GM10248 (cell line): ENCODE results near the gene KLF11.

ENCODE experiments used
- CTCF ChIA-PET: fragments of 300-600 bp; sonication (Branson Sonifier 250); formaldehyde crosslinking; extraction: SDS; loops from one replicate; lab custom pipeline; 2021; ENCODE audit warnings: antibody characterized with exemption; lab: Yijun Ruan, JAX
- POLR2A ChIA-PET: fragments of 350-650 bp; sonication (Branson Sonifier 250); formaldehyde crosslinking; extraction: SDS; loops from one replicate; lab custom pipeline; 2020; ENCODE audit warnings: antibody characterized with exemption; lab: Yijun Ruan, JAX
- DNase-seq: peaks from one replicate; pipeline ENCODE4 v3.0.0; 2012; ENCODE audit errors: extremely low spot score
- TF ChIP-seq, protein P1 (sequence below): IDR thresholded peaks from 2 replicates; pipeline ENCODE4 v1.5.1; 2012; ENCODE audit warnings: mild to moderate bottlenecking, low read depth; ENCODE audit errors: extremely low read depth, missing control alignments, control extremely low read depth

Gene KLF11

DNA sequence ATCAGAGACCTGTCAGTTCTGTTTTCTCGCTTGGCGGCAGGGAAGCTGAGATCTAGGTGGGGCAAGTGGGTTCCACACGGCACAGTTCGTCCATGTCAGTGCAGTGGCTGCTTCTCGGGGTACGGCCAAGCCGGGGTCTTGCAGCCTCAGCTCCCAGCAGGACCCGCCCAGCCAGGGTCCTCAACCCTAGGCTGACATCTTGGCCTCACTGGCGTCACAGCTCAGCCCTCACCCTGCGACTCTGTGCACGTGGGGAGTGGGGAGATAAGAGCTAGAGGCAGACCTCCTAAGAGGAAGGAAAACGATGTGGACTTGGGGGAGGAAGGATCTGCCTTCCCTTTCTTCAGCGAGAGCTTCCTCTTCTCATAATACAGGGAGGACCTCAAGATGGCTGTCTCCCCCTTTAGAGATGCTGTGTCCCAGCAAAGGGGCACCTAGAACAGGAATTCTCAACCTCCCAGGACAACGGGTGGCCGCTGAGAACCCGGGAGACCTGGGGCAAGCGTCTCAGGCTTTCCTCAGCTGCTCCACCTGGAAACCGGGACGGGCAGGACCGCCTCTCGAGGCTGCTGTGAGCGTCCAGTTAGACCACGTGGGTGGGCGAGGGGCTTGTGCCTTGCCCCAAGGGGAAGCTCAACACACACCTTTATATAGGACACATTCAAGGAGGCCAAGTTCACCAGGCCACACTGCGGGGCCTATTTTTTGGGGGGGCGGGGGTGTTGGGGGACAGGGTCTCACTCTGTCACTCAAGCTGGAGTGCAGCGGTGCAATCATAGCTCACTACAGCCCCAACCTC is 23.5 kb upstream of the KLF11 start:
- CTCF ChIA-PET: interaction anchor here (1.0 to 2.8 kb wide), 5 partner anchors 9 to 416 kb away, joined by 3 to 13 read pairs (median 4); no protein-coding TSS in a partner anchor
- no peak for DNase-seq
- TF ChIP-seq, protein P1, sequence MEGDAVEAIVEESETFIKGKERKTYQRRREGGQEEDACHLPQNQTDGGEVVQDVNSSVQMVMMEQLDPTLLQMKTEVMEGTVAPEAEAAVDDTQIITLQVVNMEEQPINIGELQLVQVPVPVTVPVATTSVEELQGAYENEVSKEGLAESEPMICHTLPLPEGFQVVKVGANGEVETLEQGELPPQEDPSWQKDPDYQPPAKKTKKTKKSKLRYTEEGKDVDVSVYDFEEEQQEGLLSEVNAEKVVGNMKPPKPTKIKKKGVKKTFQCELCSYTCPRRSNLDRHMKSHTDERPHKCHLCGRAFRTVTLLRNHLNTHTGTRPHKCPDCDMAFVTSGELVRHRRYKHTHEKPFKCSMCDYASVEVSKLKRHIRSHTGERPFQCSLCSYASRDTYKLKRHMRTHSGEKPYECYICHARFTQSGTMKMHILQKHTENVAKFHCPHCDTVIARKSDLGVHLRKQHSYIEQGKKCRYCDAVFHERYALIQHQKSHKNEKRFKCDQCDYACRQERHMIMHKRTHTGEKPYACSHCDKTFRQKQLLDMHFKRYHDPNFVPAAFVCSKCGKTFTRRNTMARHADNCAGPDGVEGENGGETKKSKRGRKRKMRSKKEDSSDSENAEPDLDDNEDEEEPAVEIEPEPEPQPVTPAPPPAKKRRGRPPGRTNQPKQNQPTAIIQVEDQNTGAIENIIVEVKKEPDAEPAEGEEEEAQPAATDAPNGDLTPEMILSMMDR: no peak
- POLR2A ChIA-PET: no interaction called here

DNA sequence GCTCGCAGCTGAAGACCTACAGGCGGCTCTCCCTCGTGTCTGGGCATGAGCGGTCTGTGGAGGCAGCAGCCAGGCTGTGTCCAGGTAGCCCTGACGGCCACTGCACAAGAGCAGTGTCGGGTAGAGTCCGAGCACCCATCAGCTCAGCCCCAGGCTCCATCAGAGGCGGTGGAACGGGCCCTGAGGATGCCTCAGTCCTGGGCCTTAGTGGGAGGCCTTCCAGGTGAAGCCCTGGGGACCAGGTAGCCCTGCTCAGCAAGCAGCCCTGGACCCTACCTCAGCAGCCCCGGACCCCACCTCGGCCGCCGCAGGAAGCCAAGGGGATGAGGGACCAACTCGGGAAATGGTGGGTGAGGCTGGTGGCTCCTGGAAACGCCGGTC is 21.3 kb upstream of the KLF11 start:
- CTCF ChIA-PET: interaction anchor here (2.8 kb wide), 1 partner anchor 207 kb away, joined by 13 read pairs; no protein-coding TSS in a partner anchor
- POLR2A ChIA-PET: no interaction called here
- TF ChIP-seq, protein P1: no peak
- DNase-seq: no peak

DNA sequence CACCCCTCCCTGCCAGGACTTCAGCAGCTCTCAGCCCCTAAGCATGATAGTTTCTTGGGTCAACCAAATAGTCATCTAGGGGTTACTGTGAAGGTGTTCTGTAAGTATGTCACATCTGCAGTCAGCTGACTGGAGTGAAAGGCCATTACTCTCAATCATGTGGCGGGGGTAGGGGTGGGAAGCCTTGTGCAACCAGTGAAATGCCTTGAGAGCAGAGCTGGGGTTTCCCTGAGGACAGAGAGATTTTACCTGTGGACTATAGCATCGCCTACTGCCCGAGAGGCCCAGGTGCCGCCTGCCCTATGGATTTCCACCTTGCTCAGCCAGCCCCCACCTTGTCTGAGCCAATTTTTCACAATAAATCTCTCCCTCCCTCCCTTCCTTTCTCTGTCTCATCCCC is 20.9 kb upstream of the KLF11 start:
- POLR2A ChIA-PET: no interaction called here
- TF ChIP-seq, protein P1: no peak
- CTCF ChIA-PET: interaction anchor here (2.8 kb wide), 1 partner anchor 208 kb away, joined by 13 read pairs; no protein-coding TSS in a partner anchor
- DNase-seq: no peak

DNA sequence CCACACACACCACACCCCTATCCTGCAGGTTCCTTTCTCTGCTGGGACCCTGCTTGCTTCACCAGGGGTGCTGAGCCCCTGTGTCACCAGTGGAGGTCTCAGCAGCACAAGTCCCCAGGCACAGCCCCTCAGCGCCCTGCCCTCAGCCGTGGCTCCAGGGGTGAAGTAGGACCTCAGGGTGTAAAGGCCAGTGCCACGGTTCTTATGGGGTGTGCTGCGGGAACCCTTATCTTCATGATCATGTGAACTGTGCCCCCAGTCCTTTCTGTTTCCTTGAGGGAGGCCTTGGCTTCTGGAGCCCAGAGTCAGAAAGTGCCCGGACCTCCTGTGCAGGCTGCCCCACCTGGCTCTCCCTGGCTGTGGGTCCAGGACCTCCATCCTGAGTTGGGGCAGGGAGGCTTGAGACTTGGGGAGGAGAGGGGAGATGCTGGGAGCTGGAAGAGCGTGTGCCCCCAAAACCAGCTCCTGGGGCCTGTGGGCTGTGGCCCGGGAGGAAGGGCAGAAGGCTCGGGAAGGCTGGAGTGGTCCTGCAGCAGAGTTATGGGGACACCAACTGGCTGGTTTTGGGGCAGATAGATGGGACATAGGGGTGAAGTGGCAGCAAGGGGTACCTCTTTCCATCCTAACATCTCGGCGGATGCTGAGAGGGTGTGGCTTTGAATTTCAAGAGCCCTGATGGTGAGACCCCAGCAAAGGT is 20.2 kb upstream of the KLF11 start:
- CTCF ChIA-PET: interaction anchor here (1.0 to 3.1 kb wide), 2 partner anchors 39 to 412 kb away, joined by 3 to 7 read pairs; no protein-coding TSS in a partner anchor
- TF ChIP-seq, protein P1: no peak
- DNase-seq: no peak
- POLR2A ChIA-PET: no interaction called here

DNA sequence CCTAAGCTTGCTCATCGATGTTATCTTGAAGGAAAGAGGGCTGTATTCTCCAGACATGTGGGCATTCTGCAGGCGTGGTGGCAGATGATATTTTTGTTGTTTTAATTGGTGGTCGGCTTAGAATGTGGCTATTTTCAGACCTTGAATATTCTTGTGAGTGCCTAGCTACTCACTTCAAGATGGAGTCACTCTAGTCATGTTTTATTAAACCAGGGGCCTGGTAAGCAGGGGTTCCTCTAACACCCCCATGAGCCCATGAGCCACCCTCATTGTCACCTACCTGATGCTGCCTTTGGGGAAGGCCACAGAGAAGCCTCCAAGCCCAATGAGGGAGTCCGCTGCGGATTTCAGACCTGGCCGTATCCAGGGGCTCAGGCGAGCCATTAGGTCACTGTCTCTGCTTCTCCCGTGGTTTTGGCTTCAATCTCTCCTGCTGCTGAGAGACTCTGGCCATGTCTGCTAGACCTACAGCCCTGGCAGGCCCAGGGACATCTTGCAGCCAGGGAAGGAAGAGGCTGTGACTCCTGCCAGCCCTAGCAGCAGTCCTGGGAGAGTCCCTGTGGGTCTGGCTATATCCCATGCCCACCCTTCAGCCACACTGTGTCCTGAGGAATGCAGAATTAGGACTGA is 16.3 kb upstream of the KLF11 start:
- TF ChIP-seq, protein P1: no peak
- POLR2A ChIA-PET: no interaction called here
- no peak for DNase-seq
- CTCF ChIA-PET: interaction anchor here (0.9 to 4.6 kb wide), 5 partner anchors 11 to 227 kb away, joined by 3 to 30 read pairs (median 7); no protein-coding TSS in a partner anchor
